ENCODE measurements around the gene LMNB1. TPM values are rescaled to one million over a fixed set of nuclear protein-coding genes. Genes with fewer than 3 reads are reported as not detected.

Gene LMNB1
- total RNA-seq, 1 experiment from 2014 or later, result 211 TPM

DNA sequence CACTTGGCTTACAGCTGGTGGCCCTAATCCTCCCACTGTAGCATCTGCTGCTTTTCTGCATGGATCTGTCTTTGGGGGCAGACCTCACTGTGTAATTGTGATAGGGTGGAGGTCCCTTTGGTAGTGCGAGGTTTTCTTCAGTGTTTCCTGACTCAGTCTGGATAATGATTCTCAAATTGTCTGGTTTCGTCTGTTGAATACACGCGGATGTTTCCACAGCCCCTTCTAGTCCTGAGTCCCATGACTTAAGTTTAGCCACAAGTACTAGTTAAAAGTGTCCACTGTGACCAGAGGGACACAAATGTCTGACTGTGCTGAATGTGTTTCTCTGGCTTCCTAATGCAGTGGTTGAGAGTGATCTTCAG, 70.5 kb downstream of the LMNB1 start:
- WGBS (ENCODE audit: extremely low coverage, insufficient read length, low lambda C conversion rate), result no CpG with 5 or more reads among the region's 4 CpGs
- Histone ChIP-seq H2BK120ac (ENCODE audit: low read depth, low read length, poor library complexity, severe bottlenecking) (no peak overlapping the region), H3K4me1 (ENCODE audit: insufficient read depth, low read length) (peaks cover 20% of the 10 kb centered on the region), H3K27ac (ENCODE audit: insufficient read length, low read depth, low read length) (no peak overlapping the region), H3K27me3 (ENCODE audit: insufficient read depth, low read length) (no peaks in the 10 kb centered on the region), H3K4me2 (ENCODE audit: insufficient read depth, insufficient read length, low read length) (no peak overlapping the region), H3K18ac (ENCODE audit: insufficient read length, low read depth, low read length) (no peak overlapping the region), H3K79me1 (ENCODE audit: insufficient read depth, low read depth, low read length, poor library complexity, severe bottlenecking) (no peaks in the 10 kb centered on the region), H2AK5ac (ENCODE audit: insufficient read length, low read length) (no peak overlapping the region), H4K8ac (replicated peaks; ENCODE audit: insufficient read length, low read depth, low read length) (no peak overlapping the region), H2BK20ac (ENCODE audit: low read depth, low read length, poor library complexity, severe bottlenecking) (no peak overlapping the region), H2BK12ac (ENCODE audit: insufficient read length, low read depth, low read length) (no peak overlapping the region), H3T11ph (ENCODE audit: low read length) (no peak overlapping the region), H3K79me2 (ENCODE audit: insufficient read depth, low read length) (no peaks in the 10 kb centered on the region; the same call in 1 of the 2 replicates), H2BK15ac (ENCODE audit: low read depth, low read length) (no peak overlapping the region), H3K56ac (ENCODE audit: insufficient read length, low read depth, low read length) (no peak overlapping the region), H2BK5ac (ENCODE audit: insufficient read length, low read length) (no peak overlapping the region), H3K23ac (ENCODE audit: insufficient read length, low read depth, low read length) (no peak overlapping the region), H4K5ac (ENCODE audit: insufficient read length, low read depth, low read length) (no peak overlapping the region), H4K91ac (ENCODE audit: insufficient read length, low read depth, low read length) (no peak overlapping the region), H3K14ac (ENCODE audit: insufficient read depth, low read length) (no peak overlapping the region), H3K23me2 (ENCODE audit: insufficient read length, low read depth, low read length, poor library complexity, severe bottlenecking) (peaks cover 3% of the 10 kb centered on the region), H3K9ac (ENCODE audit: extremely low read depth, insufficient read length, low read length) (peak overlapping the region; percentile 4), H2AFZ (ENCODE audit: low read length) (no peak overlapping the region), H3K9me3 (ENCODE audit: control insufficient read depth, low read depth, low read length) (no peaks in the 10 kb centered on the region), H3K4ac (ENCODE audit: low read depth, low read length) (no peak overlapping the region), H4K20me1 (ENCODE audit: control insufficient read depth, insufficient read depth, insufficient read length) (no peaks in the 10 kb centered on the region)
- H3K4me1 Mint-ChIP-seq, result peaks cover 71 to 74% of the 10 kb centered on the region in 2 experiments
- peak overlapping the region in 2 of 3 experiments; percentile 88 to 93; a peak in 2 of 7 replicates for H3K27ac Mint-ChIP-seq
- 0 out of 5 replicates have a peak, but pooled peaks cover 0 to 1% of the 10 kb centered on the region in 2 experiments for H3K9me3 Mint-ChIP-seq
- peaks cover 0 to 6% (median 3%) of the 10 kb centered on the region in 3 experiments; a peak in 5 of 7 replicates for H3K36me3 Mint-ChIP-seq (ENCODE audit: insufficient read depth in 1 of 3, low read depth in 3 of 3)
- no peak overlapping the region for H3K4me3 Mint-ChIP-seq
- TF ChIP-seq CTCF (conservative IDR thresholded peaks at IDR 0.05), result no peak
- no peak for DNase-seq
- no peaks in the 10 kb centered on the region for H3K27me3 Mint-ChIP-seq (ENCODE audit: low read depth)

Measured in H9 (cell line).